Sigmoid colon (tissue), 7 donors: Measurements from ENCODE around the gene MCTP1. TPM values are rescaled to one million over a fixed set of nuclear protein-coding genes. Genes with fewer than 3 reads are reported as not detected.

ENCODE experiments used
- DNase-seq: peaks from one replicate; pipeline ENCODE4 v3.0.0-alpha.2; 2019
- H3K27ac ChIP-seq, 4 donors: fragments of 200-600 bp; sonication (generic); one replicate each; pipeline ENCODE4 v1.5.1; 2016 to 2019; ENCODE audit warnings: mild to moderate bottlenecking in 1 of 4
- H3K27me3 ChIP-seq, 3 donors: fragments of 200-600 bp; sonication (generic); one replicate each; pipeline ENCODE4 v1.5.1; 2019; ENCODE audit warnings: mild to moderate bottlenecking in 1 of 3
- H3K36me3 ChIP-seq, 4 donors: fragments of 200-600 bp; sonication (generic); one replicate each; pipeline ENCODE4 v1.5.1; 2016 to 2019
- H3K4me1 ChIP-seq, 4 donors: fragments of 200-600 bp; sonication (generic); one replicate each; pipeline ENCODE4 v1.5.1; 2017 to 2019
- H3K4me3 ChIP-seq, 4 donors: fragments of 200-600 bp; sonication (generic); one replicate each; pipeline ENCODE4 v1.5.1; 2017 to 2019; ENCODE audit warnings: mild to moderate bottlenecking in 2 of 4, moderate library complexity in 1 of 4
- H3K9me3 ChIP-seq, 4 donors: fragments of 200-600 bp in 3 of 4; sonication (generic) in 3 of 4; one replicate each; pipeline versions ENCODE4 v1.5.1 to v1.6.1; 2013 to 2019
- CTCF ChIP-seq, 4 experiments: fragments of 450-650 bp in 3 of 4; fragments of 200-600 bp in 1 of 4; IDR thresholded peaks; one replicate each; pipeline ENCODE4 v1.5.1; 2016 to 2019; ENCODE audit warnings: antibody characterized with exemption in 4 of 4, mild to moderate bottlenecking in 3 of 4, moderate library complexity in 2 of 4
- EP300 ChIP-seq, 4 donors: sonication (generic); formaldehyde crosslinking; IDR thresholded peaks; one replicate each; pipeline ENCODE4 v1.6.1; 2017; ENCODE audit warnings: antibody characterized with exemption in 4 of 4
- POLR2A ChIP-seq, 2 donors: fragments of 450-650 bp; IDR thresholded peaks; one replicate each; pipeline ENCODE4 v1.6.1; 2016; ENCODE audit warnings: antibody characterized with exemption in 2 of 2, mild to moderate bottlenecking in 2 of 2, moderate library complexity in 2 of 2
- POLR2AphosphoS5 ChIP-seq, 4 donors: sonication (generic); formaldehyde crosslinking; IDR thresholded peaks; one replicate each; pipeline ENCODE4 v1.6.1; 2017; ENCODE audit warnings: antibody characterized with exemption in 4 of 4
- WGBS, 2 donors: extraction: QIAGEN DNeasy Blood & Tissue Kit; methylation state at CpG; one replicate each; pipeline ENCODE4 v1.1.7; 2013; 5-methylcytosine and 5-hydroxymethylcytosine counted together
- intact Hi-C: fragments of 100-400 bp; cut with DNase I; formaldehyde crosslinking; loops from one replicate; pipeline ENCODE4 v1.15.1; 2023
- polyA plus RNA-seq, 3 donors: library from polyadenylated mRNA; stranded (reverse); fragments of 200-250 nt; gene quantifications; one replicate each; pipeline ENCODE4 v1.2.3, GENCODE V29; 2013
- total RNA-seq, 4 donors: library from RNA; depleted of rRNA; stranded (reverse); fragments of >200 nt; gene quantifications; one replicate each; pipeline ENCODE4 v1.1.0, GENCODE V29; 2016
- donor health status: healthy with polysubstance abuse.
- donor health status: Bipolar disorder and iron deficiency.
- donor health status: healthy.

The MCTP1 gene
- total and polyA plus RNA-seq, 7 donors: 2.1 to 20.5 (median 12.5) TPM

GRCh38 chr5:95163079-95163478 lies 121.8 kb downstream of the MCTP1 start:
- no peak for DNase-seq
- Histone ChIP-seq H3K9me3 (no peaks in the 10 kb centered on the region), H3K27ac (no peak overlapping the region), H3K36me3 (no peaks in the 10 kb centered on the region), H3K4me3 (no peak overlapping the region), H3K4me1 (no peaks in the 10 kb centered on the region), H3K27me3 (no peaks in the 10 kb centered on the region)
- TF ChIP-seq CTCF (IDR thresholded peaks at IDR 0.05) (no peak), EP300 (IDR thresholded peaks at IDR 0.05) (no peak), POLR2A (IDR thresholded peaks at IDR 0.05) (no peak), POLR2AphosphoS5 (IDR thresholded peaks at IDR 0.05) (no peak)
- intact Hi-C loops: no loop called here

GRCh38 chr5:95162231-95162992 lies 122.5 kb downstream of the MCTP1 start:
- Histone ChIP-seq H3K27me3 (no peaks in the 10 kb centered on the region), H3K27ac (no peak overlapping the region), H3K4me3 (no peak overlapping the region), H3K36me3 (no peaks in the 10 kb centered on the region), H3K4me1 (no peaks in the 10 kb centered on the region), H3K9me3 (no peaks in the 10 kb centered on the region)
- no peak for DNase-seq
- intact Hi-C loops: no loop called here
- TF ChIP-seq POLR2AphosphoS5 (IDR thresholded peaks at IDR 0.05): no peak
- TF ChIP-seq EP300 (IDR thresholded peaks at IDR 0.05): no peak

- 37 to 53% methylated on average over 1 of the region's 1 CpG for WGBS, 2 donors
- no peak for DNase-seq
Measured at GRCh38 chr5:95159603-95160002, 125.3 kb downstream of the MCTP1 start.

GRCh38 chr5:95155888-95156287 lies 129.0 kb downstream of the MCTP1 start:
- intact Hi-C loops: no loop called here
- H3K36me3 ChIP-seq: no peaks in the 10 kb centered on the region

More at GRCh38 chr5:95159603-95160002, 125.3 kb downstream of the MCTP1 start:
- no peaks in the 10 kb centered on the region for H3K27me3 ChIP-seq
- no peaks in the 10 kb centered on the region for H3K4me1 ChIP-seq
- no peak overlapping the region for H3K4me3 ChIP-seq
- no peaks in the 10 kb centered on the region for H3K9me3 ChIP-seq
- TF ChIP-seq CTCF (IDR thresholded peaks at IDR 0.05) (no peak), POLR2AphosphoS5 (IDR thresholded peaks at IDR 0.05) (no peak), POLR2A (IDR thresholded peaks at IDR 0.05) (no peak), EP300 (IDR thresholded peaks at IDR 0.05) (no peak)
- H3K27ac ChIP-seq: no peak overlapping the region
- H3K36me3 ChIP-seq: no peaks in the 10 kb centered on the region
- intact Hi-C loops: no loop called here

GRCh38 chr5:95153511-95153910 lies 131.4 kb downstream of the MCTP1 start:
- intact Hi-C loops: no loop called here
- Histone ChIP-seq H3K27me3 (no peaks in the 10 kb centered on the region), H3K4me3 (no peak overlapping the region), H3K36me3 (no peaks in the 10 kb centered on the region), H3K27ac (peak overlapping the region in 1 of 4 donors; percentile 37), H3K4me1 (no peaks in the 10 kb centered on the region), H3K9me3 (no peaks in the 10 kb centered on the region)
- no peak for TF ChIP-seq EP300 (IDR thresholded peaks at IDR 0.05)
- TF ChIP-seq POLR2AphosphoS5 (IDR thresholded peaks at IDR 0.05): no peak
- WGBS, 2 donors: 48 to 57% methylated on average over 2 of the region's 2 CpGs
- no peak for DNase-seq

More at GRCh38 chr5:95155888-95156287, 129.0 kb downstream of the MCTP1 start:
- no peak for TF ChIP-seq POLR2A (IDR thresholded peaks at IDR 0.05)
- no peak for TF ChIP-seq POLR2AphosphoS5 (IDR thresholded peaks at IDR 0.05)
- no peak for TF ChIP-seq CTCF (IDR thresholded peaks at IDR 0.05)
- TF ChIP-seq EP300 (IDR thresholded peaks at IDR 0.05): no peak
- no peaks in the 10 kb centered on the region for H3K27me3 ChIP-seq
- H3K9me3 ChIP-seq: no peaks in the 10 kb centered on the region
- no peak for DNase-seq
- H3K4me1 ChIP-seq: no peaks in the 10 kb centered on the region
- no peak overlapping the region for H3K27ac ChIP-seq
- no peak overlapping the region for H3K4me3 ChIP-seq
- 64 to 83% methylated on average over 2 of the region's 2 CpGs for WGBS, 2 donors

- H3K36me3 ChIP-seq: no peaks in the 10 kb centered on the region
- intact Hi-C loops: no loop called here
- no peaks in the 10 kb centered on the region for H3K4me1 ChIP-seq
- no peaks in the 10 kb centered on the region for H3K9me3 ChIP-seq
- H3K4me3 ChIP-seq: no peak overlapping the region
- TF ChIP-seq EP300 (IDR thresholded peaks at IDR 0.05): no peak
- TF ChIP-seq POLR2AphosphoS5 (IDR thresholded peaks at IDR 0.05): no peak
- TF ChIP-seq CTCF (IDR thresholded peaks at IDR 0.05): no peak
- no peak for TF ChIP-seq POLR2A (IDR thresholded peaks at IDR 0.05)
- WGBS, 2 donors: 62 to 66% methylated on average over 2 of the region's 2 CpGs
- DNase-seq: no peak
- peak overlapping the region in 1 of 4 donors; percentile 37 for H3K27ac ChIP-seq
- no peaks in the 10 kb centered on the region for H3K27me3 ChIP-seq
Measured at GRCh38 chr5:95152535-95152934, 132.4 kb downstream of the MCTP1 start.
